Skeletal muscle satellite cell (primary cell): Measurements from ENCODE around the gene RGS5.

Experiments used
- H3K27me3 ChIP-seq: 2 replicates; pipeline ENCODE4 v1.7.0; 2013; ENCODE audit warnings: low read length; ENCODE audit not compliant: control insufficient read depth, insufficient read depth
- H3K36me3 ChIP-seq: 2 replicates; pipeline ENCODE4 v1.7.0; 2013; ENCODE audit warnings: mild to moderate bottlenecking, control low read depth, low read length; ENCODE audit not compliant: insufficient read depth
- H3K4me1 ChIP-seq: 2 replicates; pipeline ENCODE4 v1.7.0; 2013; ENCODE audit warnings: low read length; ENCODE audit not compliant: control insufficient read depth, insufficient read depth
- H3K4me2 ChIP-seq: 2 replicates; pipeline ENCODE4 v1.7.0; 2013; ENCODE audit warnings: mild to moderate bottlenecking, low read length
- H3K4me3 ChIP-seq: 2 replicates; pipeline ENCODE4 v1.7.0; 2013; ENCODE audit warnings: low read length
- H3K9ac ChIP-seq: 2 replicates; pipeline ENCODE4 v1.7.0; 2013; ENCODE audit warnings: mild to moderate bottlenecking, low read depth, low read length, moderate library complexity
- H3K9me3 ChIP-seq: replicated peaks from 2 replicates; pipeline ENCODE4 v1.7.0; 2013; ENCODE audit warnings: mild to moderate bottlenecking, control low read depth, low read length

RGS5 gene

GRCh38 chr1:163165119-163165518 is 37.6 kb downstream of the RGS5 start:
- Histone ChIP-seq H3K4me2 (no peak overlapping the region), H3K4me3 (no peak overlapping the region), H3K27me3 (no peaks in the 10 kb centered on the region), H3K36me3 (no peaks in the 10 kb centered on the region), H3K9me3 (no peaks in the 10 kb centered on the region), H3K9ac (peak overlapping the region; percentile 11), H3K4me1 (peaks cover 72% of the 10 kb centered on the region)

- Histone ChIP-seq H3K9me3 (no peaks in the 10 kb centered on the region), H3K36me3 (no peaks in the 10 kb centered on the region), H3K4me3 (peak overlapping the region; percentile 11), H3K9ac (peak overlapping the region; percentile 61), H3K27me3 (no peaks in the 10 kb centered on the region), H3K4me1 (peaks cover 67% of the 10 kb centered on the region), H3K4me2 (peak overlapping the region; percentile 65)
Measured at GRCh38 chr1:163163881-163164582, 38.7 kb downstream of the RGS5 start.

- Histone ChIP-seq H3K36me3 (no peaks in the 10 kb centered on the region), H3K27me3 (no peaks in the 10 kb centered on the region), H3K4me1 (peaks cover 62% of the 10 kb centered on the region), H3K4me2 (no peak overlapping the region), H3K4me3 (no peak overlapping the region), H3K9me3 (no peaks in the 10 kb centered on the region), H3K9ac (peak overlapping the region; percentile 61)
Measured at GRCh38 chr1:163163163-163163562, 39.6 kb downstream of the RGS5 start.

GRCh38 chr1:163162381-163162914 is 40.3 kb downstream of the RGS5 start:
- H3K27me3 ChIP-seq, result no peaks in the 10 kb centered on the region
- no peak overlapping the region for H3K4me3 ChIP-seq
- no peaks in the 10 kb centered on the region for H3K9me3 ChIP-seq
- peak overlapping the region; percentile 3 for H3K9ac ChIP-seq
- no peaks in the 10 kb centered on the region for H3K36me3 ChIP-seq
- peaks cover 56% of the 10 kb centered on the region for H3K4me1 ChIP-seq
- H3K4me2 ChIP-seq, result no peak overlapping the region

GRCh38 chr1:163161841-163162240 is 40.9 kb downstream of the RGS5 start:
- Histone ChIP-seq H3K9ac (no peak overlapping the region), H3K4me1 (peaks cover 50% of the 10 kb centered on the region), H3K27me3 (no peaks in the 10 kb centered on the region), H3K4me2 (no peak overlapping the region), H3K36me3 (no peaks in the 10 kb centered on the region), H3K9me3 (no peaks in the 10 kb centered on the region), H3K4me3 (no peak overlapping the region)

- no peaks in the 10 kb centered on the region for H3K9me3 ChIP-seq
- H3K36me3 ChIP-seq, result no peaks in the 10 kb centered on the region
- H3K4me1 ChIP-seq, result peaks cover 45% of the 10 kb centered on the region
- H3K4me3 ChIP-seq, result no peak overlapping the region
- H3K27me3 ChIP-seq, result no peaks in the 10 kb centered on the region
- no peak overlapping the region for H3K9ac ChIP-seq
- H3K4me2 ChIP-seq, result no peak overlapping the region
Measured at GRCh38 chr1:163161337-163161736, 41.4 kb downstream of the RGS5 start.

GRCh38 chr1:163155606-163156005 is 47.1 kb downstream of the RGS5 start:
- Histone ChIP-seq H3K4me3 (no peak overlapping the region), H3K9me3 (no peaks in the 10 kb centered on the region), H3K9ac (no peak overlapping the region), H3K36me3 (no peaks in the 10 kb centered on the region), H3K27me3 (no peaks in the 10 kb centered on the region), H3K4me1 (no peaks in the 10 kb centered on the region), H3K4me2 (no peak overlapping the region)

- Histone ChIP-seq H3K9ac (no peak overlapping the region), H3K4me1 (no peaks in the 10 kb centered on the region), H3K4me3 (no peak overlapping the region), H3K27me3 (no peaks in the 10 kb centered on the region), H3K36me3 (no peaks in the 10 kb centered on the region), H3K4me2 (no peak overlapping the region), H3K9me3 (no peaks in the 10 kb centered on the region)
Measured at GRCh38 chr1:163148911-163149310, 53.8 kb downstream of the RGS5 start.

GRCh38 chr1:163147019-163147418 is 55.7 kb downstream of the RGS5 start:
- H3K4me3 ChIP-seq, result no peak overlapping the region
- H3K4me1 ChIP-seq, result peaks cover 3% of the 10 kb centered on the region
- H3K4me2 ChIP-seq, result no peak overlapping the region
- no peaks in the 10 kb centered on the region for H3K27me3 ChIP-seq
- H3K36me3 ChIP-seq, result no peaks in the 10 kb centered on the region
- no peaks in the 10 kb centered on the region for H3K9me3 ChIP-seq
- no peak overlapping the region for H3K9ac ChIP-seq

GRCh38 chr1:163145435-163145834 is 57.3 kb downstream of the RGS5 start:
- peaks cover 3% of the 10 kb centered on the region for H3K4me1 ChIP-seq
- H3K27me3 ChIP-seq, result no peaks in the 10 kb centered on the region
- H3K4me3 ChIP-seq, result no peak overlapping the region
- H3K9me3 ChIP-seq, result no peaks in the 10 kb centered on the region
- no peak overlapping the region for H3K4me2 ChIP-seq
- no peaks in the 10 kb centered on the region for H3K36me3 ChIP-seq
- no peak overlapping the region for H3K9ac ChIP-seq

GRCh38 chr1:163144418-163144817 is 58.3 kb downstream of the RGS5 start:
- Histone ChIP-seq H3K4me2 (no peak overlapping the region), H3K27me3 (no peaks in the 10 kb centered on the region), H3K4me1 (peaks cover 3% of the 10 kb centered on the region), H3K9me3 (no peaks in the 10 kb centered on the region), H3K9ac (no peak overlapping the region), H3K4me3 (no peak overlapping the region), H3K36me3 (no peaks in the 10 kb centered on the region)

GRCh38 chr1:163142152-163142551 is 60.6 kb downstream of the RGS5 start:
- no peak overlapping the region for H3K4me3 ChIP-seq
- H3K9ac ChIP-seq, result no peak overlapping the region
- no peaks in the 10 kb centered on the region for H3K36me3 ChIP-seq
- no peak overlapping the region for H3K4me2 ChIP-seq
- no peaks in the 10 kb centered on the region for H3K27me3 ChIP-seq
- no peaks in the 10 kb centered on the region for H3K9me3 ChIP-seq
- H3K4me1 ChIP-seq, result peaks cover 3% of the 10 kb centered on the region
